Activated CD4-positive, alpha-beta T cell treated with anti-CD3 and anti-CD28 coated beads for 36 hours (primary cell): Measurements from ENCODE around the gene WDR20. TPM values are rescaled to one million over a fixed set of nuclear protein-coding genes. Genes with fewer than 3 reads are reported as not detected.

Experiments used
- ATAC-seq: fragments of 200-7000 bp; cut with Tn5 transposase; one replicate; pipeline ENCODE4 v1.10.0; 2021; ENCODE audit warnings: mild to moderate bottlenecking, moderate library complexity
- CTCF ChIA-PET: fragments of 350-600 bp; sonication (Branson Sonifier 250); formaldehyde crosslinking; loops from one replicate; lab custom pipeline; 2021; ENCODE audit warnings: antibody characterized with exemption; lab: Charles Lee
- POLR2A ChIA-PET: fragments of 350-600 bp; sonication (Branson Sonifier 250); formaldehyde crosslinking; loops from one replicate; lab custom pipeline; 2021; ENCODE audit warnings: antibody characterized with exemption, inconsistent platforms; lab: Charles Lee
- DNase-seq: peaks from one replicate; pipeline ENCODE4 v3.0.0-alpha.2; 2020
- H3K27ac Mint-ChIP-seq: one replicate; pipeline ENCODE4 v1.8.0; 2021; ENCODE audit warnings: mixed read lengths
- H3K27me3 Mint-ChIP-seq: one replicate; pipeline ENCODE4 v1.8.0; 2021; ENCODE audit warnings: mixed read lengths
- H3K36me3 Mint-ChIP-seq: one replicate; pipeline ENCODE4 v1.8.0; 2021; ENCODE audit warnings: low read depth, mixed read lengths
- H3K4me1 Mint-ChIP-seq: one replicate; pipeline ENCODE4 v1.8.0; 2021; ENCODE audit warnings: mixed read lengths
- H3K4me3 Mint-ChIP-seq: one replicate; pipeline ENCODE4 v1.8.0; 2021; ENCODE audit warnings: mild to moderate bottlenecking, moderate library complexity, mixed read lengths
- H3K9me3 Mint-ChIP-seq: one replicate; pipeline ENCODE4 v1.8.0; 2021; ENCODE audit warnings: low read depth, mixed read lengths
- intact Hi-C, 2 experiments: fragments of 100-400 bp; cut with DNase I in 1 of 2; cut with micrococcal nuclease in 1 of 2; formaldehyde crosslinking; loops; one replicate each; pipeline versions ENCODE4 v1.14.2 to v1.15.1; 2022 to 2024; cut with DNase I, micrococcal nuclease
- total RNA-seq, 2 experiments: library from RNA; stranded (reverse); gene quantifications; one replicate each; pipeline ENCODE4 v1.2.3, GENCODE V29; 2021

The WDR20 gene
- 10 to 100 TPM; 18.2 to 24.8 TPM for total RNA-seq

- intact Hi-C loops, result loop anchor here (1.0 to 5.0 kb wide), 17 partner anchors 43 to 453 kb away; partner anchors contain the start of genes HSP90AA1 (in 2 of the 2), ZNF839 (in 2 of the 2), ANKRD9 (in 1 of the 2) and CINP (in 1 of the 2)
- Mint-ChIP-seq H3K27ac (peak within 1 kb of the TSS; percentile 94), H3K4me3 (peak within 1 kb of the TSS; percentile 96), H3K36me3 (peaks cover 4% of the 10 kb centered on the region), H3K9me3 (no peaks in the 10 kb centered on the region), H3K27me3 (no peaks in the 10 kb centered on the region), H3K4me1 (peaks cover 21% of the 10 kb centered on the region)
- ChIA-PET CTCF (interaction anchor here (0.6 kb wide), 1 partner anchor 1999 kb away, joined by 3 read pairs; no protein-coding TSS in a partner anchor), POLR2A (interaction anchor here (0.7 kb wide), 1 partner anchor 111 kb away, joined by 6 read pairs; no protein-coding TSS in a partner anchor)
- peak; percentile 100 for DNase-seq
- peak; percentile 94 for ATAC-seq
Observed at GRCh38 chr14:102139286-102140026, at the start of gene WDR20. Gene WDR20 (plus strand): TSS chr14:102139897. CDS start chr14:102139924, 27 bp downstream.

GRCh38 chr14:102090713-102091112 lies 49.0 kb upstream of the WDR20 start:
- Mint-ChIP-seq H3K4me3 (no peak overlapping the region), H3K36me3 (peaks cover 13% of the 10 kb centered on the region), H3K27me3 (no peaks in the 10 kb centered on the region), H3K4me1 (peaks cover 33% of the 10 kb centered on the region), H3K27ac (no peak overlapping the region), H3K9me3 (no peaks in the 10 kb centered on the region)
- CTCF ChIA-PET, result interaction anchor here (0.9 to 1.8 kb wide), 3 partner anchors 18 to 290 kb away, joined by 3 to 7 read pairs (median 4); no protein-coding TSS in a partner anchor
- ATAC-seq (no peak), DNase-seq (no peak)
- intact Hi-C loops, result loop anchor here in 1 of 2 experiments (10.0 kb wide), 1 partner anchor 386 kb away; no protein-coding TSS in a partner anchor
- POLR2A ChIA-PET, result no interaction called here

GRCh38 chr14:102092806-102093205 lies 46.9 kb upstream of the WDR20 start:
- ChIA-PET POLR2A (no interaction called here), CTCF (interaction anchor here (0.8 kb wide), 1 partner anchor 10 kb away, joined by 3 read pairs; no protein-coding TSS in a partner anchor)
- H3K27ac Mint-ChIP-seq, result no peak overlapping the region
- intact Hi-C loops, result loop anchor here in 1 of 2 experiments (10.0 kb wide), 1 partner anchor 388 kb away; no protein-coding TSS in a partner anchor
- DNase-seq (no peak), ATAC-seq (no peak)
- no peaks in the 10 kb centered on the region for H3K27me3 Mint-ChIP-seq
- peaks cover 7% of the 10 kb centered on the region for H3K36me3 Mint-ChIP-seq
- peaks cover 42% of the 10 kb centered on the region for H3K4me1 Mint-ChIP-seq
- H3K4me3 Mint-ChIP-seq, result no peak overlapping the region
- no peaks in the 10 kb centered on the region for H3K9me3 Mint-ChIP-seq

- DNase-seq (no peak), ATAC-seq (no peak)
- Mint-ChIP-seq H3K36me3 (peaks cover 7% of the 10 kb centered on the region), H3K9me3 (no peaks in the 10 kb centered on the region), H3K4me1 (peaks cover 30% of the 10 kb centered on the region), H3K27ac (peak overlapping the region; percentile 6), H3K4me3 (no peak overlapping the region), H3K27me3 (no peaks in the 10 kb centered on the region)
- ChIA-PET POLR2A (no interaction called here), CTCF (no interaction called here)
- intact Hi-C loops, result loop anchor here in 1 of 2 experiments (2.0 to 10.0 kb wide), 2 partner anchors 45 to 389 kb away; partner anchors contain the start of gene WDR20
Observed at GRCh38 chr14:102094101-102094500, 45.6 kb upstream of the WDR20 start.

- Mint-ChIP-seq H3K36me3 (no peaks in the 10 kb centered on the region), H3K4me3 (no peak overlapping the region), H3K27me3 (no peaks in the 10 kb centered on the region), H3K9me3 (no peaks in the 10 kb centered on the region), H3K4me1 (peaks cover 22% of the 10 kb centered on the region), H3K27ac (no peak overlapping the region)
- intact Hi-C loops, result loop anchor here (1.0 to 10.0 kb wide), 3 partner anchors 8 to 391 kb away; partner anchors contain the start of genes HSP90AA1 (in 1 of the 2) and WDR20 (in 1 of the 2)
- CTCF ChIA-PET, result interaction anchor here (0.7 to 3.0 kb wide), 13 partner anchors 11 to 390 kb away, joined by 3 to 26 read pairs (median 4); no protein-coding TSS in a partner anchor
- POLR2A ChIA-PET, result no interaction called here
- DNase-seq (peak; percentile 45), ATAC-seq (peak; percentile 68)
Observed at GRCh38 chr14:102095231-102095870, 44.3 kb upstream of the WDR20 start.

GRCh38 chr14:102095871-102096568 lies 43.7 kb upstream of the WDR20 start:
- H3K4me3 Mint-ChIP-seq, result no peak overlapping the region
- POLR2A ChIA-PET, result no interaction called here
- peak; percentile 38 for DNase-seq
- intact Hi-C loops, result loop anchor here (1.0 to 10.0 kb wide), 5 partner anchors 9 to 391 kb away; partner anchors contain the start of genes WDR20 (in 2 of the 2) and HSP90AA1 (in 1 of the 2)
- peak overlapping the region; percentile 51 for H3K27ac Mint-ChIP-seq
- ATAC-seq, result peak; percentile 24
- no peaks in the 10 kb centered on the region for H3K27me3 Mint-ChIP-seq
- H3K36me3 Mint-ChIP-seq, result no peaks in the 10 kb centered on the region
- no peaks in the 10 kb centered on the region for H3K9me3 Mint-ChIP-seq
- peaks cover 22% of the 10 kb centered on the region for H3K4me1 Mint-ChIP-seq
- CTCF ChIA-PET, result interaction anchor here (0.6 to 3.0 kb wide), 28 partner anchors 8 to 1287 kb away, joined by 3 to 26 read pairs (median 4); no protein-coding TSS in a partner anchor

GRCh38 chr14:102096569-102097188 lies 43.0 kb upstream of the WDR20 start:
- H3K27me3 Mint-ChIP-seq, result no peaks in the 10 kb centered on the region
- H3K36me3 Mint-ChIP-seq, result no peaks in the 10 kb centered on the region
- intact Hi-C loops, result loop anchor here (1.0 to 10.0 kb wide), 4 partner anchors 33 to 392 kb away; partner anchors contain the start of gene WDR20 (in 1 of the 2)
- ChIA-PET CTCF (interaction anchor here (0.6 to 3.0 kb wide), 34 partner anchors 8 to 1287 kb away, joined by 3 to 26 read pairs (median 4); no protein-coding TSS in a partner anchor), POLR2A (interaction anchor here (0.7 kb wide), 1 partner anchor 1248 kb away, joined by 3 read pairs; no protein-coding TSS in a partner anchor)
- peak overlapping the region; percentile 51 for H3K27ac Mint-ChIP-seq
- DNase-seq, result peak; percentile 82
- ATAC-seq, result peak; percentile 57
- peaks cover 22% of the 10 kb centered on the region for H3K4me1 Mint-ChIP-seq
- no peaks in the 10 kb centered on the region for H3K9me3 Mint-ChIP-seq
- H3K4me3 Mint-ChIP-seq, result no peak overlapping the region

- intact Hi-C loops, result loop anchor here (2.0 to 10.0 kb wide), 2 partner anchors 41 to 393 kb away; partner anchors contain the start of gene WDR20 (in 1 of the 2)
Observed at GRCh38 chr14:102097441-102098135, 42.1 kb upstream of the WDR20 start.

GRCh38 chr14:102103062-102103695 lies 36.5 kb upstream of the WDR20 start:
- H3K27ac Mint-ChIP-seq, result no peak overlapping the region
- H3K4me3 Mint-ChIP-seq, result no peak overlapping the region
- no peak for ATAC-seq
- ChIA-PET POLR2A (no interaction called here), CTCF (no interaction called here)
- H3K36me3 Mint-ChIP-seq, result no peaks in the 10 kb centered on the region
- H3K9me3 Mint-ChIP-seq, result no peaks in the 10 kb centered on the region
- H3K4me1 Mint-ChIP-seq, result no peaks in the 10 kb centered on the region
- no peak for DNase-seq
- intact Hi-C loops, result no loop called here
- H3K27me3 Mint-ChIP-seq, result no peaks in the 10 kb centered on the region

More at GRCh38 chr14:102097441-102098135, 42.1 kb upstream of the WDR20 start:
- ChIA-PET CTCF (interaction anchor here (0.6 to 3.0 kb wide), 17 partner anchors 9 to 442 kb away, joined by 3 to 26 read pairs (median 4); no protein-coding TSS in a partner anchor), POLR2A (no interaction called here)
- Mint-ChIP-seq H3K4me1 (peaks cover 22% of the 10 kb centered on the region), H3K9me3 (no peaks in the 10 kb centered on the region), H3K27ac (no peak overlapping the region), H3K4me3 (no peak overlapping the region), H3K36me3 (no peaks in the 10 kb centered on the region), H3K27me3 (no peaks in the 10 kb centered on the region)
- ATAC-seq (no peak), DNase-seq (no peak)
